ENCODE data around the gene LY6G5B.

DNA sequence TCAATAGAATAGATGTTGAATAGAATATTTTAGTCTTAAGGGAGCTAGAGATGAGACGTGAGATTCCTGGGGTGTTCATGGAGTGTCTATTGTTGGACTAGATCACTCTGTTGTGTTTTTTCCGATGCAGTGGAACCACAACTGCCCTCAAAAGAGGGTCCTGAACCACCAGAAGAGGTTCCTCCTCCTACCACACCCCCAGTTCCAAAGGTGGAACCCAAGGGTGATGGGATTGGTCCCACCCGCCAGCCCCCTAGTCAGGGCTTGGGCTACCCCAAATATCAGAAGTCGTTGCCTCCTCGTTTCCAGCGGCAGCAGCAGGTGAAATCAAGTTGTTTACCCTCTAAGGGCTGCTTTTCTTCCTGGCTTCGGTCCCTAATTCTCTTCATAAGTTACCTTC, 40.8 kb upstream of the LY6G5B start:
- TF ChIP-seq, protein P1, sequence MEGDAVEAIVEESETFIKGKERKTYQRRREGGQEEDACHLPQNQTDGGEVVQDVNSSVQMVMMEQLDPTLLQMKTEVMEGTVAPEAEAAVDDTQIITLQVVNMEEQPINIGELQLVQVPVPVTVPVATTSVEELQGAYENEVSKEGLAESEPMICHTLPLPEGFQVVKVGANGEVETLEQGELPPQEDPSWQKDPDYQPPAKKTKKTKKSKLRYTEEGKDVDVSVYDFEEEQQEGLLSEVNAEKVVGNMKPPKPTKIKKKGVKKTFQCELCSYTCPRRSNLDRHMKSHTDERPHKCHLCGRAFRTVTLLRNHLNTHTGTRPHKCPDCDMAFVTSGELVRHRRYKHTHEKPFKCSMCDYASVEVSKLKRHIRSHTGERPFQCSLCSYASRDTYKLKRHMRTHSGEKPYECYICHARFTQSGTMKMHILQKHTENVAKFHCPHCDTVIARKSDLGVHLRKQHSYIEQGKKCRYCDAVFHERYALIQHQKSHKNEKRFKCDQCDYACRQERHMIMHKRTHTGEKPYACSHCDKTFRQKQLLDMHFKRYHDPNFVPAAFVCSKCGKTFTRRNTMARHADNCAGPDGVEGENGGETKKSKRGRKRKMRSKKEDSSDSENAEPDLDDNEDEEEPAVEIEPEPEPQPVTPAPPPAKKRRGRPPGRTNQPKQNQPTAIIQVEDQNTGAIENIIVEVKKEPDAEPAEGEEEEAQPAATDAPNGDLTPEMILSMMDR (IDR thresholded peaks at IDR 0.05) = no peak
- TF ChIP-seq POLR2AphosphoS5 (IDR thresholded peaks at IDR 0.05) = no peak

Data from upper lobe of left lung (tissue), 4 donors.